Neuronal stem cell (in vitro differentiated cells): ENCODE data around the gene ALOX15B.
"Not testable (repeated sequence)": the region's sequence is repeated elsewhere in the genome, so short reads cannot be mapped to it uniquely, and the experiment has no call there.

Experiments
- DNase-seq: peaks from one replicate; pipeline ENCODE4 v3.0.0-alpha.2; 2013; ENCODE audit warnings: low spot score
- H2AFZ ChIP-seq: one replicate; pipeline ENCODE4 v1.6.1; 2013; ENCODE audit warnings: mild to moderate bottlenecking, low read length, inconsistent platforms
- H2AK5ac ChIP-seq: 2 replicates; pipeline ENCODE4 v1.6.1; 2013; ENCODE audit warnings: low read depth, mild to moderate bottlenecking, inconsistent platforms, low read length, moderate library complexity, mixed read lengths
- H2BK120ac ChIP-seq: 2 replicates; pipeline ENCODE4 v1.6.1; 2013; ENCODE audit warnings: low read depth, mild to moderate bottlenecking, inconsistent platforms, low read length, moderate library complexity, mixed read lengths
- H2BK12ac ChIP-seq: one replicate; pipeline ENCODE4 v1.6.1; 2013; ENCODE audit warnings: low read length, inconsistent platforms
- H2BK15ac ChIP-seq: 2 replicates; pipeline ENCODE4 v1.6.1; 2013; ENCODE audit warnings: mild to moderate bottlenecking, low read length, inconsistent platforms, mixed read lengths
- H2BK5ac ChIP-seq: one replicate; pipeline ENCODE4 v1.6.1; 2013; ENCODE audit warnings: inconsistent platforms, mild to moderate bottlenecking, low read length, moderate library complexity
- H3K14ac ChIP-seq: one replicate; pipeline ENCODE4 v1.6.1; 2013; ENCODE audit warnings: low read length, inconsistent platforms
- H3K18ac ChIP-seq: 2 replicates; pipeline ENCODE4 v1.6.1; 2013; ENCODE audit warnings: low read length, inconsistent platforms
- H3K23ac ChIP-seq: 2 replicates; pipeline ENCODE4 v1.6.1; 2013; ENCODE audit warnings: low read depth, mild to moderate bottlenecking, mixed read lengths, low read length, inconsistent platforms; ENCODE audit not compliant: poor library complexity
- H3K27ac ChIP-seq: replicated peaks from 3 replicates; pipeline ENCODE4 v1.5.1; 2013; ENCODE audit warnings: low read length, inconsistent platforms
- H3K27me3 ChIP-seq, 3 experiments: 2 replicates each; pipeline ENCODE4 v1.6.1; 2013; ENCODE audit warnings: low read length in 3 of 3, mild to moderate bottlenecking in 2 of 3, inconsistent platforms in 1 of 3, low read depth in 1 of 3, mixed read lengths in 1 of 3, moderate library complexity in 1 of 3; ENCODE audit not compliant: control insufficient read depth in 3 of 3, insufficient read depth in 3 of 3
- H3K36me3 ChIP-seq, 2 donors: replicated peaks in 1 of 2; 2 replicates each; pipeline ENCODE4 v1.6.1; 2013; ENCODE audit warnings: low read length in 2 of 2; ENCODE audit not compliant: control insufficient read depth in 2 of 2, insufficient read depth in 2 of 2
- H3K4ac ChIP-seq: 2 replicates; pipeline ENCODE4 v1.6.1; 2013; ENCODE audit warnings: inconsistent platforms, mild to moderate bottlenecking, low read length, moderate library complexity
- H3K4me1 ChIP-seq, 2 donors: 1 replicate in 1 of 2; 2 replicates in 1 of 2; pipeline ENCODE4 v1.6.1; 2013; ENCODE audit warnings: low read length in 2 of 2, low read depth in 1 of 2; ENCODE audit not compliant: control insufficient read depth in 2 of 2, insufficient read depth in 1 of 2
- H3K4me2 ChIP-seq: one replicate; pipeline ENCODE4 v1.6.1; 2013; ENCODE audit warnings: mild to moderate bottlenecking, low read length, inconsistent platforms; ENCODE audit not compliant: insufficient read depth, poor library complexity, severe bottlenecking
- H3K4me3 ChIP-seq, 2 donors: 2 replicates each; pipeline ENCODE4 v1.5.1; 2013; ENCODE audit warnings: low read length in 2 of 2, mild to moderate bottlenecking in 2 of 2, inconsistent platforms in 1 of 2, moderate library complexity in 1 of 2
- H3K79me1 ChIP-seq: one replicate; pipeline ENCODE4 v1.6.1; 2013; ENCODE audit warnings: low read depth, mild to moderate bottlenecking, inconsistent platforms, low read length, moderate library complexity
- H3K9ac ChIP-seq: one replicate; pipeline ENCODE4 v1.6.1; 2013; ENCODE audit warnings: mild to moderate bottlenecking, low read depth, low read length, inconsistent platforms; ENCODE audit not compliant: poor library complexity
- H3K9me3 ChIP-seq, 2 donors: replicated peaks in 1 of 2; 2 replicates each; pipeline versions ENCODE3 to v1.6.1; 2013; ENCODE audit warnings: low read length in 2 of 2, mild to moderate bottlenecking in 2 of 2, inconsistent platforms in 1 of 2, low read depth in 1 of 2, mixed read lengths in 1 of 2, moderate library complexity in 1 of 2; ENCODE audit not compliant: control insufficient read depth in 2 of 2, insufficient read depth in 1 of 2
- H4K8ac ChIP-seq: one replicate; pipeline ENCODE4 v1.6.1; 2013; ENCODE audit warnings: low read depth, mild to moderate bottlenecking, inconsistent platforms, low read length, moderate library complexity
- H4K91ac ChIP-seq: one replicate; pipeline ENCODE4 v1.6.1; 2013; ENCODE audit warnings: low read length, low read depth, mild to moderate bottlenecking, inconsistent platforms; ENCODE audit not compliant: poor library complexity
- WGBS, 2 donors: extraction: QIAGEN DNeasy Blood & Tissue Kit; methylation state at CpG; one replicate each; pipeline ENCODE4 v1.1.7; 2013; ENCODE audit warnings: missing lambda C conversion rate in 2 of 2, mixed read lengths in 1 of 2; ENCODE audit not compliant: insufficient read length in 2 of 2, insufficient replicate concordance in 1 of 2; ENCODE audit errors: extremely low coverage in 2 of 2; 5-methylcytosine and 5-hydroxymethylcytosine counted together

ALOX15B gene

GRCh38 chr17:8022360-8023003, 16.4 kb upstream of the ALOX15B start:
- Histone ChIP-seq H3K9ac (no peak overlapping the region), H2AK5ac (no peak overlapping the region), H2BK12ac (no peak overlapping the region), H3K14ac (no peak overlapping the region), H2BK5ac (no peak overlapping the region), H3K4me1 (peaks cover 0 to 9% of the 10 kb centered on the region in 2 donors), H3K9me3 (no peaks in the 10 kb centered on the region), H4K8ac (no peak overlapping the region), H4K91ac (no peak overlapping the region), H3K36me3 (no peaks in the 10 kb centered on the region), H2BK15ac (peak overlapping the region; percentile 86), H2BK120ac (no peak overlapping the region), H3K23ac (no peak overlapping the region), H3K27me3 (peaks cover 0 to 55% (median 0%) of the 10 kb centered on the region in 3 experiments), H3K18ac (peak overlapping the region; percentile 41), H3K4ac (no peak overlapping the region), H3K27ac (no peak overlapping the region), H2AFZ (no peak overlapping the region), H3K79me1 (no peaks in the 10 kb centered on the region), H3K4me3 (no peak overlapping the region), H3K4me2 (no peak overlapping the region)
- no peak for DNase-seq
- no CpG with 5 or more reads among the region's 4 CpGs for WGBS, 2 donors

GRCh38 chr17:8024161-8024560, 14.7 kb upstream of the ALOX15B start:
- H3K23ac ChIP-seq, DNase-seq, H3K4me1 ChIP-seq, H2BK15ac ChIP-seq, H3K4ac ChIP-seq, H3K14ac ChIP-seq, H4K91ac ChIP-seq, H2AK5ac ChIP-seq, H3K4me2 ChIP-seq, H3K27ac ChIP-seq, H3K4me3 ChIP-seq, H2AFZ ChIP-seq, H3K79me1 ChIP-seq, H3K18ac ChIP-seq, H3K9ac ChIP-seq, H3K36me3 ChIP-seq, H2BK120ac ChIP-seq, H3K9me3 ChIP-seq, H4K8ac ChIP-seq, H2BK12ac ChIP-seq, H2BK5ac ChIP-seq: not testable (repeated sequence)
- no CpG with 5 or more reads among the region's 6 CpGs for WGBS, 2 donors
- H3K27me3 ChIP-seq, result peaks cover 0 to 38% (median 0%) of the 10 kb centered on the region in 3 experiments

DNA sequence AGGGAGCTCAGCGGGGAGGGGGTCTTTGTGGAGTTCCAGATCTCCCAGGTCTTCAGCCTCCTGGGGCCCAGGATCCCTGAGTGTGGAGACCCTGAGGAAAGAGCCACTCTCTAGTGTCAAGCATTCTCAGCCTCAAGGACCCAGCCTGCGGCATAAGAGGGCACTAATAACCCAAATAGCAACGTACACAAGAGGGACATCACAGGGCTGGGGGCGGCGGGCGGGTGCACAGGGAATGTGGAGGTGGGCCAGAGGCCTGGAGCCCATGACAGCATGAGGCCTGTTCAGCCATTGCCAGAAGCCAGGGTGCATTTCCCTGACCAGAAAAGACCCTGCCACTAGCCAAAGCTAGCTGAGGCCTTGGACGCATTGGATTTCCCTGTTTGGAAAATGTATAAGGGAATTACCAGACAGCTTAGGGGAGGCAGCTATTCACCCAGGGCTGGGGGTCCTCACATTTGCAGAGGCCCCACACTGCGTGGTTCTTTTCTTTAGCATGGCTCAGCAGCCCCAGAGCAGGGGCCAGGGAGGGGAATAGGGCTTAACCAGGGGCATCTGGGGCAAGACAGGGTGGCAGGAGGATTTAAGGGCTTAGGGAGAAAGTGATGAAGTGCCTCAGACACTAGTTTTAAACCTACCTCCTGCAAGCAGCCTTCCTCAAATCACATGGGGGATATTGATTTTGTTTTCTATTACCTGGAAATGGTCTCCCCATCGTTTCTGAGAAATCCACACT, 13.5 kb upstream of the ALOX15B start:
- Histone ChIP-seq H3K14ac (no peak overlapping the region), H3K18ac (no peak overlapping the region), H3K9me3 (no peaks in the 10 kb centered on the region), H2BK12ac (no peak overlapping the region), H3K9ac (no peak overlapping the region), H4K8ac (no peak overlapping the region), H3K23ac (no peak overlapping the region), H3K4me3 (no peak overlapping the region), H3K27ac (no peak overlapping the region), H3K36me3 (no peaks in the 10 kb centered on the region), H2BK15ac (no peak overlapping the region), H3K27me3 (peaks cover 0 to 30% (median 0%) of the 10 kb centered on the region in 3 experiments), H3K4me2 (no peak overlapping the region), H3K79me1 (no peaks in the 10 kb centered on the region), H3K4ac (no peak overlapping the region), H2BK5ac (no peak overlapping the region), H4K91ac (peak overlapping the region; percentile 74), H2BK120ac (no peak overlapping the region), H2AK5ac (peak overlapping the region; percentile 47), H3K4me1 (peaks cover 0 to 8% of the 10 kb centered on the region in 2 donors), H2AFZ (no peak overlapping the region)
- WGBS, 2 donors, result no CpG with 5 or more reads among the region's 9 CpGs
- no peak for DNase-seq

GRCh38 chr17:8029121-8029520, 9.7 kb upstream of the ALOX15B start:
- Histone ChIP-seq H2BK15ac (no peak overlapping the region), H3K18ac (no peak overlapping the region), H3K79me1 (no peaks in the 10 kb centered on the region), H4K91ac (no peak overlapping the region), H3K27ac (no peak overlapping the region), H3K27me3 (peaks cover 0 to 24% (median 0%) of the 10 kb centered on the region in 3 experiments), H2BK120ac (no peak overlapping the region), H3K23ac (no peak overlapping the region), H3K4me1 (no peaks in the 10 kb centered on the region), H2BK12ac (no peak overlapping the region), H3K14ac (no peak overlapping the region), H3K9ac (no peak overlapping the region), H3K4me3 (no peak overlapping the region), H3K36me3 (no peaks in the 10 kb centered on the region), H2AK5ac (no peak overlapping the region), H4K8ac (no peak overlapping the region), H3K4me2 (no peak overlapping the region), H3K9me3 (no peaks in the 10 kb centered on the region), H2BK5ac (no peak overlapping the region), H2AFZ (no peak overlapping the region), H3K4ac (no peak overlapping the region)
- no CpG with 5 or more reads among the region's 5 CpGs for WGBS, 2 donors
- DNase-seq, result no peak
